SH-SY5Y (cell line): ENCODE data around the gene NPM3.

Source experiments
- GATA2 ChIP-seq: IDR thresholded peaks from 2 replicates; pipeline ENCODE4 v1.6.1; 2011; ENCODE audit warnings: mild to moderate bottlenecking, low read depth, low read length
- GATA3 ChIP-seq: IDR thresholded peaks from 2 replicates; pipeline ENCODE4 v1.6.1; 2011; ENCODE audit warnings: low read depth, mild to moderate bottlenecking, low read length, moderate library complexity

DNA sequence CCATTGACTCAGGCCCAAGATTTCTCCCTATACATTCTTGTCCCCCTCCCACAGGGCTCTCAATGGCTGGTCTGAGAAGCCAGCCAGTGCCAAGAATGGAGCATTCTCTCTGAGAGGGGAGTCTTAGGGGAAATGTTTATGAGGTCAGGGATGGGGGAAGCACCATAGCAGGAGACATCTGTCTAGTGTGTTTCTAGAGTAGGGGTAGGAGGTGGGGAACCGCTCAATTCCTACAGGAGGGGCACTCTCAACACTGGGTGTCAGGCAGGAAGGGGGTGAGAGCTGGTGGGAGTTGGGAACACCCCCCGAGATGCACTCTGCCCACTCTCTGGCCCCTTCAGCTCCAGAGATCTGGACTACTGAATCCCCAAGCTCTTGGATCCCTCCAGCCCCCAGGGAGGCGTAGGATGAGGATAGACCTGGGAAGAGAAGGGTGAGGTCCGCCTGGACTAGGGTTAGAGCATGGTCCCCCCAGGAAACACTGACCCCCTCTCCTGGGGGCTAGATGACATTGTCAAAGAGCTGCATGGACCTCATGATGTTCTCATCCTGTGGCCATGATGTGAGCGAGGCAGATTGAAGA lies 43.7 kb upstream of the NPM3 start:
- TF ChIP-seq GATA2 (no peak), GATA3 (no peak)
